ENCODE data around the gene TPST2.

The TPST2 gene

GRCh38 chr22:26479792-26480610 lies 109.9 kb downstream of the TPST2 start:
- TF ChIP-seq CTCF (IDR thresholded peaks at IDR 0.05; ENCODE audit: borderline replicate concordance, control extremely low read depth, extremely low read depth, insufficient read depth, missing control alignments), result no peak
- in situ Hi-C loops (cut with MboI; ENCODE audit: low sequenced_read_pairs, unreplicated experiment), result no loop called here
- DNase-seq (ENCODE audit: low spot score), result no peak

GRCh38 chr22:26479043-26479791 lies 110.7 kb downstream of the TPST2 start:
- no peak for DNase-seq (ENCODE audit: low spot score)

GRCh38 chr22:26477341-26477731 lies 112.6 kb downstream of the TPST2 start:
- TF ChIP-seq CTCF (IDR thresholded peaks at IDR 0.05; ENCODE audit: borderline replicate concordance, control extremely low read depth, extremely low read depth, insufficient read depth, missing control alignments), result no peak
- DNase-seq (ENCODE audit: low spot score), result no peak
- in situ Hi-C loops (cut with MboI; ENCODE audit: low sequenced_read_pairs, unreplicated experiment), result no loop called here

More at GRCh38 chr22:26479043-26479791, 110.7 kb downstream of the TPST2 start:
- TF ChIP-seq CTCF (IDR thresholded peaks at IDR 0.05; ENCODE audit: borderline replicate concordance, control extremely low read depth, extremely low read depth, insufficient read depth, missing control alignments), result no peak
- in situ Hi-C loops (cut with MboI; ENCODE audit: low sequenced_read_pairs, unreplicated experiment), result no loop called here

GRCh38 chr22:26476705-26477340 lies 113.1 kb downstream of the TPST2 start:
- DNase-seq (ENCODE audit: low spot score), result no peak

GRCh38 chr22:26474682-26475081 lies 115.2 kb downstream of the TPST2 start:
- in situ Hi-C loops (cut with MboI; ENCODE audit: low sequenced_read_pairs, unreplicated experiment), result no loop called here
- DNase-seq (ENCODE audit: low spot score), result no peak
- TF ChIP-seq CTCF (IDR thresholded peaks at IDR 0.05; ENCODE audit: borderline replicate concordance, control extremely low read depth, extremely low read depth, insufficient read depth, missing control alignments), result no peak

More at GRCh38 chr22:26476705-26477340, 113.1 kb downstream of the TPST2 start:
- in situ Hi-C loops (cut with MboI; ENCODE audit: low sequenced_read_pairs, unreplicated experiment), result no loop called here
- no peak for TF ChIP-seq CTCF (IDR thresholded peaks at IDR 0.05; ENCODE audit: borderline replicate concordance, control extremely low read depth, extremely low read depth, insufficient read depth, missing control alignments)
